ENCODE results near the gene KRT39. TPM values are rescaled to one million over a fixed set of nuclear protein-coding genes. Genes with fewer than 3 reads are reported as not detected.
A peak's percentile ranks its signal among the peaks of the same experiment; 100 is the strongest.

KRT39 gene
- total and polyA plus RNA-seq, 2 of the 13 experiments (the other 11 are each of a cell fraction or from before 2014, with no cell fraction given): 0.07 to 1.2 TPM

DNA sequence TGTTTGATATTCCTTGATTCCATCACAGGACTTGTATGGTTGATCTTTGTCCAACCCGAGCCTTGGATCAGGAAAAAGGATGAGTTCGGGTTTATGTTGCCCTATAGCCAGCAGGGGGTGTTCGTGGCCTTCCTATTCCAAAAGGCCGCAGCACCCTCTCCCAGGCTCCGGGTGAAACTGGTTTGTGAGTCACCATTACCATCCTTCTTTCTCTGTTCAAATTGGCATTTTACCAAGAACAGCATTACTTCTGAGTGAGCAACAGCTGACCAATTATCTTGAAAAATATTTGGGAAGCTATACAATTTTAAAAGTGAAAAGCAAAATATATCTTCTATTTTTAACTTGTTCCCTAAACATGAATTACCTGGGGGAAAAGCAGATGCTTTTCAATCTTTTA lies 57.4 kb downstream of the KRT39 start (continued):
- TF ChIP-seq, protein P1, sequence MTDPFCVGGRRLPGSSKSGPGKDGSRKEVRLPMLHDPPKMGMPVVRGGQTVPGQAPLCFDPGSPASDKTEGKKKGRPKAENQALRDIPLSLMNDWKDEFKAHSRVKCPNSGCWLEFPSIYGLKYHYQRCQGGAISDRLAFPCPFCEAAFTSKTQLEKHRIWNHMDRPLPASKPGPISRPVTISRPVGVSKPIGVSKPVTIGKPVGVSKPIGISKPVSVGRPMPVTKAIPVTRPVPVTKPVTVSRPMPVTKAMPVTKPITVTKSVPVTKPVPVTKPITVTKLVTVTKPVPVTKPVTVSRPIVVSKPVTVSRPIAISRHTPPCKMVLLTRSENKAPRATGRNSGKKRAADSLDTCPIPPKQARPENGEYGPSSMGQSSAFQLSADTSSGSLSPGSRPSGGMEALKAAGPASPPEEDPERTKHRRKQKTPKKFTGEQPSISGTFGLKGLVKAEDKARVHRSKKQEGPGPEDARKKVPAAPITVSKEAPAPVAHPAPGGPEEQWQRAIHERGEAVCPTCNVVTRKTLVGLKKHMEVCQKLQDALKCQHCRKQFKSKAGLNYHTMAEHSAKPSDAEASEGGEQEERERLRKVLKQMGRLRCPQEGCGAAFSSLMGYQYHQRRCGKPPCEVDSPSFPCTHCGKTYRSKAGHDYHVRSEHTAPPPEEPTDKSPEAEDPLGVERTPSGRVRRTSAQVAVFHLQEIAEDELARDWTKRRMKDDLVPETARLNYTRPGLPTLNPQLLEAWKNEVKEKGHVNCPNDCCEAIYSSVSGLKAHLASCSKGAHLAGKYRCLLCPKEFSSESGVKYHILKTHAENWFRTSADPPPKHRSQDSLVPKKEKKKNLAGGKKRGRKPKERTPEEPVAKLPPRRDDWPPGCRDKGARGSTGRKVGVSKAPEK (CRISPR knock-in tag; IDR thresholded peaks at IDR 0.05; ENCODE audit: borderline replicate concordance): peak; percentile 57; the same call in 1 of the 2 replicates
- TF ChIP-seq ERF (CRISPR knock-in tag; IDR thresholded peaks at IDR 0.05) (peak; percentile 60), ZNF552 (CRISPR knock-in tag; IDR thresholded peaks at IDR 0.05; ENCODE audit: borderline replicate concordance) (no peak), TBL1XR1 (IDR thresholded peaks at IDR 0.05; ENCODE audit: borderline replicate concordance, low read length, partially characterized antibody) (peak; percentile 49), MXD4 (CRISPR knock-in tag; IDR thresholded peaks at IDR 0.05) (0 out of 2 replicates have a peak, but pooled peaks have one; percentile 16), MIXL1 (CRISPR knock-in tag; IDR thresholded peaks at IDR 0.05) (peak; percentile 57; the same call in 1 of the 2 replicates), ELF1 (CRISPR knock-in tag; IDR thresholded peaks at IDR 0.05) (peak; percentile 29; the same call in 1 of the 2 replicates), GATAD2A (CRISPR knock-in tag; IDR thresholded peaks at IDR 0.05) (peak; percentile 37; the same call in 1 of the 2 replicates), PLRG1 (conservative IDR thresholded peaks at IDR 0.05) (no peak), KDM2A (CRISPR knock-in tag; IDR thresholded peaks at IDR 0.05; ENCODE audit: borderline replicate concordance, low read depth) (peak; percentile 64; the same call in 1 of the 2 replicates), RBM22 (optimal IDR thresholded peaks at IDR 0.05; ENCODE audit: low read length) (no peak), FOSL2 (CRISPR knock-in tag; IDR thresholded peaks at IDR 0.05) (peak; percentile 92), MAFF (IDR thresholded peaks at IDR 0.05; ENCODE audit: low read depth, low read length) (peak; percentile 11; the same call in 1 of the 2 replicates), RAD21 (CRISPR knock-in tag; IDR thresholded peaks at IDR 0.05) (peak; percentile 99), ZNF331 (CRISPR knock-in tag; IDR thresholded peaks at IDR 0.05) (peak; percentile 37; the same call in 1 of the 2 replicates), SATB2 (CRISPR knock-in tag; IDR thresholded peaks at IDR 0.05) (no peak), ZNF569 (CRISPR knock-in tag; IDR thresholded peaks at IDR 0.05; ENCODE audit: borderline replicate concordance) (no peak)
- TF ChIP-seq, protein P2, sequence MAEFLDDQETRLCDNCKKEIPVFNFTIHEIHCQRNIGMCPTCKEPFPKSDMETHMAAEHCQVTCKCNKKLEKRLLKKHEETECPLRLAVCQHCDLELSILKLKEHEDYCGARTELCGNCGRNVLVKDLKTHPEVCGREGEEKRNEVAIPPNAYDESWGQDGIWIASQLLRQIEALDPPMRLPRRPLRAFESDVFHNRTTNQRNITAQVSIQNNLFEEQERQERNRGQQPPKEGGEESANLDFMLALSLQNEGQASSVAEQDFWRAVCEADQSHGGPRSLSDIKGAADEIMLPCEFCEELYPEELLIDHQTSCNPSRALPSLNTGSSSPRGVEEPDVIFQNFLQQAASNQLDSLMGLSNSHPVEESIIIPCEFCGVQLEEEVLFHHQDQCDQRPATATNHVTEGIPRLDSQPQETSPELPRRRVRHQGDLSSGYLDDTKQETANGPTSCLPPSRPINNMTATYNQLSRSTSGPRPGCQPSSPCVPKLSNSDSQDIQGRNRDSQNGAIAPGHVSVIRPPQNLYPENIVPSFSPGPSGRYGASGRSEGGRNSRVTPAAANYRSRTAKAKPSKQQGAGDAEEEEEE (CRISPR knock-in tag; IDR thresholded peaks at IDR 0.05; ENCODE audit: borderline replicate concordance): 0 out of 2 replicates have a peak, but pooled peaks have one; percentile 72
- TF ChIP-seq, protein P3, sequence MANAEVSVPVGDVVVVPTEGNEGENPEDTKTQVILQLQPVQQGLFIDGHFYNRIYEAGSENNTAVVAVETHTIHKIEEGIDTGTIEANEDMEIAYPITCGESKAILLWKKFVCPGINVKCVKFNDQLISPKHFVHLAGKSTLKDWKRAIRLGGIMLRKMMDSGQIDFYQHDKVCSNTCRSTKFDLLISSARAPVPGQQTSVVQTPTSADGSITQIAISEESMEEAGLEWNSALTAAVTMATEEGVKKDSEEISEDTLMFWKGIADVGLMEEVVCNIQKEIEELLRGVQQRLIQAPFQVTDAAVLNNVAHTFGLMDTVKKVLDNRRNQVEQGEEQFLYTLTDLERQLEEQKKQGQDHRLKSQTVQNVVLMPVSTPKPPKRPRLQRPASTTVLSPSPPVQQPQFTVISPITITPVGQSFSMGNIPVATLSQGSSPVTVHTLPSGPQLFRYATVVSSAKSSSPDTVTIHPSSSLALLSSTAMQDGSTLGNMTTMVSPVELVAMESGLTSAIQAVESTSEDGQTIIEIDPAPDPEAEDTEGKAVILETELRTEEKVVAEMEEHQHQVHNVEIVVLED (CRISPR knock-in tag; IDR thresholded peaks at IDR 0.05; ENCODE audit: borderline replicate concordance): 0 out of 2 replicates have a peak, but pooled peaks have one; percentile 14
- TF ChIP-seq, protein P4, sequence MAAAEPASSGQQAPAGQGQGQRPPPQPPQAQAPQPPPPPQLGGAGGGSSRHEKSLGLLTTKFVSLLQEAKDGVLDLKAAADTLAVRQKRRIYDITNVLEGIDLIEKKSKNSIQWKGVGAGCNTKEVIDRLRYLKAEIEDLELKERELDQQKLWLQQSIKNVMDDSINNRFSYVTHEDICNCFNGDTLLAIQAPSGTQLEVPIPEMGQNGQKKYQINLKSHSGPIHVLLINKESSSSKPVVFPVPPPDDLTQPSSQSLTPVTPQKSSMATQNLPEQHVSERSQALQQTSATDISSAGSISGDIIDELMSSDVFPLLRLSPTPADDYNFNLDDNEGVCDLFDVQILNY (CRISPR knock-in tag; conservative IDR thresholded peaks at IDR 0.05): no peak
- TF ChIP-seq, protein P5, sequence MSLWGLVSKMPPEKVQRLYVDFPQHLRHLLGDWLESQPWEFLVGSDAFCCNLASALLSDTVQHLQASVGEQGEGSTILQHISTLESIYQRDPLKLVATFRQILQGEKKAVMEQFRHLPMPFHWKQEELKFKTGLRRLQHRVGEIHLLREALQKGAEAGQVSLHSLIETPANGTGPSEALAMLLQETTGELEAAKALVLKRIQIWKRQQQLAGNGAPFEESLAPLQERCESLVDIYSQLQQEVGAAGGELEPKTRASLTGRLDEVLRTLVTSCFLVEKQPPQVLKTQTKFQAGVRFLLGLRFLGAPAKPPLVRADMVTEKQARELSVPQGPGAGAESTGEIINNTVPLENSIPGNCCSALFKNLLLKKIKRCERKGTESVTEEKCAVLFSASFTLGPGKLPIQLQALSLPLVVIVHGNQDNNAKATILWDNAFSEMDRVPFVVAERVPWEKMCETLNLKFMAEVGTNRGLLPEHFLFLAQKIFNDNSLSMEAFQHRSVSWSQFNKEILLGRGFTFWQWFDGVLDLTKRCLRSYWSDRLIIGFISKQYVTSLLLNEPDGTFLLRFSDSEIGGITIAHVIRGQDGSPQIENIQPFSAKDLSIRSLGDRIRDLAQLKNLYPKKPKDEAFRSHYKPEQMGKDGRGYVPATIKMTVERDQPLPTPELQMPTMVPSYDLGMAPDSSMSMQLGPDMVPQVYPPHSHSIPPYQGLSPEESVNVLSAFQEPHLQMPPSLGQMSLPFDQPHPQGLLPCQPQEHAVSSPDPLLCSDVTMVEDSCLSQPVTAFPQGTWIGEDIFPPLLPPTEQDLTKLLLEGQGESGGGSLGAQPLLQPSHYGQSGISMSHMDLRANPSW (CRISPR knock-in tag; IDR thresholded peaks at IDR 0.05; ENCODE audit: borderline replicate concordance): 0 out of 2 replicates have a peak, but pooled peaks have one; percentile 45

Measured in HepG2 (cell line).